ENCODE measurements around the gene NUDT4. TPM values are rescaled to one million over a fixed set of nuclear protein-coding genes. Genes with fewer than 3 reads are reported as not detected.

The NUDT4 gene
- total and polyA plus RNA-seq, 2 of the 13 experiments (the other 11 are each of a cell fraction or from before 2014, with no cell fraction given): 37.3 to 70.1 TPM

GRCh38 chr12:93377252-93378195 lies at the start of gene NUDT4 (continued):
- TF ChIP-seq ZNF691 (CRISPR knock-in tag; IDR thresholded peaks at IDR 0.05; ENCODE audit: borderline replicate concordance, low read depth) (no peak), ATAD3A (CRISPR knock-in tag; IDR thresholded peaks at IDR 0.05) (no peak), SP4 (CRISPR knock-in tag; IDR thresholded peaks at IDR 0.05) (peak; percentile 58; the same call in 1 of the 2 replicates), DPF2 (CRISPR knock-in tag; IDR thresholded peaks at IDR 0.05; ENCODE audit: borderline replicate concordance, low read depth) (no peak), RFX3 (CRISPR knock-in tag; IDR thresholded peaks at IDR 0.05) (no peak), PHF20 (CRISPR knock-in tag; IDR thresholded peaks at IDR 0.05) (peak; percentile 45; the same call in 1 of the 2 replicates), ZNF331 (CRISPR knock-in tag; IDR thresholded peaks at IDR 0.05) (no peak; the same call in none of the 2 replicates), DZIP1 (CRISPR knock-in tag; IDR thresholded peaks at IDR 0.05) (no peak), GATA4 (IDR thresholded peaks at IDR 0.05; ENCODE audit: borderline replicate concordance, low read depth) (peak; percentile 63), MED13 (CRISPR knock-in tag; IDR thresholded peaks at IDR 0.05) (peak; percentile 31; the same call in 1 of the 2 replicates), ZNF816 (CRISPR knock-in tag; IDR thresholded peaks at IDR 0.05; ENCODE audit: borderline replicate concordance) (no peak), MIXL1 (CRISPR knock-in tag; IDR thresholded peaks at IDR 0.05) (no peak), NCOA5 (CRISPR knock-in tag; IDR thresholded peaks at IDR 0.05) (no peak), LBX2 (CRISPR knock-in tag; IDR thresholded peaks at IDR 0.05; ENCODE audit: borderline replicate concordance) (no peak), RFX5 (IDR thresholded peaks at IDR 0.05; ENCODE audit: low read depth, low read length) (no peak), POLR2A (IDR thresholded peaks at IDR 0.05; ENCODE audit: insufficient read depth in 1 of 2, low read depth in 2 of 2, low read length in 2 of 2) (peak; percentile 80 to 90), ZNF282 (IDR thresholded peaks at IDR 0.05; ENCODE audit: partially characterized antibody) (no peak), MTF2 (CRISPR knock-in tag; IDR thresholded peaks at IDR 0.05; ENCODE audit: borderline replicate concordance) (no peak), MTF1 (CRISPR knock-in tag; IDR thresholded peaks at IDR 0.05) (peak; percentile 37; the same call in 1 of the 2 replicates), SRSF1 (optimal IDR thresholded peaks at IDR 0.05; ENCODE audit: low read depth, low read length) (no peak), ZNF121 (CRISPR knock-in tag; IDR thresholded peaks at IDR 0.05) (no peak)
- TF ChIP-seq, protein P1, sequence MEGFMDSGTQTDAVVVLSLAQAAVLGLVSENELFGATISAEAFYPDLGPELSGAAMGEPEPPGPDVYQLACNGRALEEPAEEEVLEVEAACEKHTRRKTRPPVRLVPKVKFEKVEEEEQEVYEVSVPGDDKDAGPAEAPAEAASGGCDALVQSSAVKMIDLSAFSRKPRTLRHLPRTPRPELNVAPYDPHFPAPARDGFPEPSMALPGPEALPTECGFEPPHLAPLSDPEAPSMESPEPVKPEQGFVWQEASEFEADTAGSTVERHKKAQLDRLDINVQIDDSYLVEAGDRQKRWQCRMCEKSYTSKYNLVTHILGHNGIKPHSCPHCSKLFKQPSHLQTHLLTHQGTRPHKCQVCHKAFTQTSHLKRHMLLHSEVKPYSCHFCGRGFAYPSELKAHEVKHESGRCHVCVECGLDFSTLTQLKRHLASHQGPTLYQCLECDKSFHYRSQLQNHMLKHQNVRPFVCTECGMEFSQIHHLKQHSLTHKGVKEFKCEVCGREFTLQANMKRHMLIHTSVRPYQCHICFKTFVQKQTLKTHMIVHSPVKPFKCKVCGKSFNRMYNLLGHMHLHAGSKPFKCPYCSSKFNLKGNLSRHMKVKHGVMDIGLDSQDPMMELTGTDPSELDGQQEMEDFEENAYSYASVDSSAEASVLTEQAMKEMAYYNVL (CRISPR knock-in tag; IDR thresholded peaks at IDR 0.05; ENCODE audit: borderline replicate concordance): no peak
- TF ChIP-seq, protein P2, sequence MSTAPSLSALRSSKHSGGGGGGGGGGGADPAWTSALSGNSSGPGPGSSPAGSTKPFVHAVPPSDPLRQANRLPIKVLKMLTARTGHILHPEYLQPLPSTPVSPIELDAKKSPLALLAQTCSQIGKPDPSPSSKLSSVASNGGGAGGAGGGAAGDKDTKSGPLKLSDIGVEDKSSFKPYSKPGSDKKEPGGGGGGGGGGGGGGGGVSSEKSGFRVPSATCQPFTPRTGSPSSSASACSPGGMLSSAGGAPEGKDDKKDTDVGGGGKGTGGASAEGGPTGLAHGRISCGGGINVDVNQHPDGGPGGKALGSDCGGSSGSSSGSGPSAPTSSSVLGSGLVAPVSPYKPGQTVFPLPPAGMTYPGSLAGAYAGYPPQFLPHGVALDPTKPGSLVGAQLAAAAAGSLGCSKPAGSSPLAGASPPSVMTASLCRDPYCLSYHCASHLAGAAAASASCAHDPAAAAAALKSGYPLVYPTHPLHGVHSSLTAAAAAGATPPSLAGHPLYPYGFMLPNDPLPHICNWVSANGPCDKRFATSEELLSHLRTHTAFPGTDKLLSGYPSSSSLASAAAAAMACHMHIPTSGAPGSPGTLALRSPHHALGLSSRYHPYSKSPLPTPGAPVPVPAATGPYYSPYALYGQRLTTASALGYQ (CRISPR knock-in tag; IDR thresholded peaks at IDR 0.05): 0 out of 2 replicates have a peak, but pooled peaks have one; percentile 26

Data from HepG2 (cell line).